WTC11 (cell line): ENCODE results near the gene DNAAF2. TPM values are rescaled to one million over a fixed set of nuclear protein-coding genes. Genes with fewer than 3 reads are reported as not detected.

ENCODE experiments used
- ATAC-seq: fragments of 200-7000 bp; cut with Tn5 transposase; 2 replicates; pipeline ENCODE4 v1.10.0; 2021; ENCODE audit warnings: mild to moderate bottlenecking, moderate library complexity
- CTCF ChIA-PET: fragments of 300-600 bp; sonication (Branson Sonifier 250); formaldehyde crosslinking; loops from one replicate; lab custom pipeline; 2021; ENCODE audit warnings: antibody characterized with exemption; lab: Charles Lee
- POLR2A ChIA-PET: fragments of 350-600 bp; sonication (Branson Sonifier 250); formaldehyde crosslinking; loops from one replicate; lab custom pipeline; 2021; ENCODE audit warnings: antibody characterized with exemption; lab: Charles Lee
- DNase-seq: peaks from one replicate; pipeline ENCODE4 v3.0.0; 2021; ENCODE audit warnings: low spot score
- H3K27ac Mint-ChIP-seq: 2 replicates; pipeline ENCODE4 v1.8.0; 2021; ENCODE audit warnings: mixed read lengths
- H3K27me3 Mint-ChIP-seq: 2 replicates; pipeline ENCODE4 v1.8.0; 2021; ENCODE audit warnings: low read depth, mild to moderate bottlenecking, moderate library complexity, mixed read lengths
- H3K36me3 Mint-ChIP-seq: 2 replicates; pipeline ENCODE4 v1.8.0; 2021; ENCODE audit warnings: mixed read lengths
- H3K4me1 Mint-ChIP-seq: 2 replicates; pipeline ENCODE4 v1.8.0; 2022; ENCODE audit warnings: mixed read lengths
- H3K4me3 Mint-ChIP-seq: 2 replicates; pipeline ENCODE4 v1.8.0; 2021; ENCODE audit warnings: mild to moderate bottlenecking, moderate library complexity, mixed read lengths
- H3K9me3 Mint-ChIP-seq: 2 replicates; pipeline ENCODE4 v1.8.0; 2021; ENCODE audit warnings: mixed read lengths
- EMX1 ChIP-seq: fragments of 250-450 bp; sonication (Bioruptor Pico); IDR thresholded peaks from 2 replicates; pipeline ENCODE4 v1.8.0; 2021; ENCODE audit warnings: mild to moderate bottlenecking
- FOXP1 ChIP-seq: sonication (generic); formaldehyde crosslinking; IDR thresholded peaks from 2 replicates; pipeline ENCODE4 v1.8.0; 2022; ENCODE audit warnings: missing genetic modification reagents, mild to moderate bottlenecking, moderate library complexity, borderline replicate concordance
- FOXP4 ChIP-seq: sonication (generic); formaldehyde crosslinking; IDR thresholded peaks from 2 replicates; pipeline ENCODE4 v1.8.0; 2022; ENCODE audit warnings: mild to moderate bottlenecking, missing genetic modification reagents
- GABPB1 ChIP-seq: sonication (generic); formaldehyde crosslinking; IDR thresholded peaks from 2 replicates; pipeline ENCODE4 v1.8.1; 2023; ENCODE audit warnings: mild to moderate bottlenecking, missing genetic modification reagents
- OVOL2 ChIP-seq: fragments of 250-450 bp; sonication (Bioruptor Pico); IDR thresholded peaks from 2 replicates; pipeline ENCODE4 v1.9.0; 2021; ENCODE audit warnings: mild to moderate bottlenecking, borderline replicate concordance
- PREB ChIP-seq: sonication (generic); formaldehyde crosslinking; IDR thresholded peaks from 2 replicates; pipeline ENCODE4 v1.8.1; 2022; ENCODE audit warnings: mild to moderate bottlenecking, missing genetic modification reagents, moderate library complexity, borderline replicate concordance
- SP1 ChIP-seq: sonication (generic); formaldehyde crosslinking; conservative IDR thresholded peaks from 2 replicates; pipeline ENCODE4 v1.8.1; 2022; ENCODE audit warnings: missing genetic modification reagents
- STAT6 ChIP-seq: sonication (generic); formaldehyde crosslinking; conservative IDR thresholded peaks from 2 replicates; pipeline ENCODE4 v1.8.1; 2023; ENCODE audit warnings: mild to moderate bottlenecking, low read depth, missing genetic modification reagents, moderate library complexity
- TEAD1 ChIP-seq: sonication (generic); formaldehyde crosslinking; IDR thresholded peaks from 2 replicates; pipeline ENCODE4 v1.8.0; 2022; ENCODE audit warnings: mild to moderate bottlenecking, missing genetic modification reagents
- ZNF121 ChIP-seq: sonication (generic); formaldehyde crosslinking; IDR thresholded peaks from 2 replicates; pipeline ENCODE4 v1.8.0; 2023; ENCODE audit warnings: missing genetic modification reagents
- ZNF396 ChIP-seq: fragments of 250-450 bp; sonication (Bioruptor Pico); IDR thresholded peaks from 2 replicates; pipeline ENCODE4 v1.8.0; 2021; ENCODE audit warnings: mild to moderate bottlenecking, moderate library complexity, borderline replicate concordance
- ZNF512 ChIP-seq: sonication (generic); formaldehyde crosslinking; IDR thresholded peaks from 2 replicates; pipeline ENCODE4 v1.8.1; 2022; ENCODE audit warnings: missing genetic modification reagents, borderline replicate concordance
- total RNA-seq: library from RNA; stranded (reverse); gene quantifications from 3 replicates; pipeline ENCODE4 v1.2.3, GENCODE V29; 2021
- TF ChIP-seq, protein P1 (sequence below): fragments of 250-450 bp; sonication (Bioruptor Pico); conservative IDR thresholded peaks from 2 replicates; pipeline ENCODE4 v1.9.0; 2021; ENCODE audit warnings: mild to moderate bottlenecking
- TF ChIP-seq, protein P2 (sequence below): sonication (generic); formaldehyde crosslinking; IDR thresholded peaks from 2 replicates; pipeline ENCODE4 v1.8.0; 2022; ENCODE audit warnings: mild to moderate bottlenecking, missing genetic modification reagents
- TF ChIP-seq, protein P3 (sequence below): sonication (generic); formaldehyde crosslinking; IDR thresholded peaks from 2 replicates; pipeline ENCODE4 v1.8.1; 2023; ENCODE audit warnings: mild to moderate bottlenecking, missing genetic modification reagents, moderate library complexity
- TF ChIP-seq, protein P4 (sequence below): sonication (generic); formaldehyde crosslinking; IDR thresholded peaks from 2 replicates; pipeline ENCODE4 v1.8.0; 2022; ENCODE audit warnings: mild to moderate bottlenecking, missing genetic modification reagents
- TF ChIP-seq, protein P5 (sequence below): fragments of 250-450 bp; sonication (Bioruptor Pico); IDR thresholded peaks from 2 replicates; pipeline ENCODE4 v2.1.2; 2022; ENCODE audit warnings: mild to moderate bottlenecking, moderate library complexity

DNAAF2 gene
- total RNA-seq, 1 experiment from 2014 or later, result 19.9 TPM

DNA sequence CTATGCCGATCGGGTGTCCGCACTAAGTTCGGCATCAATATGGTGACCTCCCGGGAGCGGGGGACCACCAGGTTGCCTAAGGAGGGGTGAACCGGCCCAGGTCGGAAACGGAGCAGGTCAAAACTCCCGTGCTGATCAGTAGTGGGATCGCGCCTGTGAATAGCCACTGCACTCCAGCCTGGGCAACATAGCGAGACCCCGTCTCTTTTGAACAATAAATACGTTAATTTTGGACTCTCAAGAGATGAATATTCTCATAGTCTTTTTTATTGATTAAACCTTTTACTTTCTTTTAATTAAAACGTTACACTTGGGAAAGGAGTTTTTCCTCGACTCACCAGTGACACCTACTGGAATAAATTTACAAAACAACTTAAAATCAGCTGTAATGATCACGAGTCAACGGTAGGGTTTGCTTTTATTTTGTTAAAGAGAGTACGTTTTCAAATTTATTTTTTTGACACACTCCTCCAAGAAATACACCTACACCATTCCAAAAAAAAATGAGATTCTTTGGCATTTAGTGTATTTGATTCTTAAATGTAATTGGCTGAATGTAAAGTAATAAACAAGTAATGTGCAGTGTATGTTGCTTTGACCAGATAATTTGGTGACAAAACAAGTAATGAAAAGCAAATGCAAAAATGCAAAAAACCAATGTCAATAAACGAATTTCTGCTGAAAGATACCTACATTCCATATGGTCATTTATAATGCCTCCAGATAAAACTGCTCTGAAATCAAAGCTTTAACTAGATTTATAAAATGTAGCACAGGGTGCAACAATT, 48.2 kb downstream of the DNAAF2 start (continued):
- TF ChIP-seq ZNF396, result peak; percentile 85; the same call in 1 of the 2 replicates

- ChIA-PET CTCF (interaction anchor here (0.5 to 2.4 kb wide), 7 partner anchors 11 to 267 kb away, joined by 3 to 43 read pairs (median 7); partner anchors contain the start of genes LRR1, MGAT2, NEMF and RPL36AL), POLR2A (interaction anchor here (0.6 to 3.9 kb wide), 10 partner anchors 9 to 277 kb away, joined by 3 to 33 read pairs (median 3); partner anchors contain the start of genes LRR1, MGAT2 and RPL36AL)
- ATAC-seq (peak; percentile 81), DNase-seq (peak; percentile 98)
- H3K36me3 Mint-ChIP-seq, result peaks cover 46% of the 10 kb centered on the region
- H3K27ac Mint-ChIP-seq, result peak within 1 kb of the TSS; percentile 97
- peaks cover 4% of the 10 kb centered on the region; the same call in 1 of the 2 replicates for H3K27me3 Mint-ChIP-seq
- no peaks in the 10 kb centered on the region for H3K9me3 Mint-ChIP-seq
- H3K4me1 Mint-ChIP-seq, result peaks cover 34% of the 10 kb centered on the region
- peak within 1 kb of the TSS; percentile 95 for H3K4me3 Mint-ChIP-seq
- peak; percentile 88 for TF ChIP-seq SP1
- TF ChIP-seq, protein P1, sequence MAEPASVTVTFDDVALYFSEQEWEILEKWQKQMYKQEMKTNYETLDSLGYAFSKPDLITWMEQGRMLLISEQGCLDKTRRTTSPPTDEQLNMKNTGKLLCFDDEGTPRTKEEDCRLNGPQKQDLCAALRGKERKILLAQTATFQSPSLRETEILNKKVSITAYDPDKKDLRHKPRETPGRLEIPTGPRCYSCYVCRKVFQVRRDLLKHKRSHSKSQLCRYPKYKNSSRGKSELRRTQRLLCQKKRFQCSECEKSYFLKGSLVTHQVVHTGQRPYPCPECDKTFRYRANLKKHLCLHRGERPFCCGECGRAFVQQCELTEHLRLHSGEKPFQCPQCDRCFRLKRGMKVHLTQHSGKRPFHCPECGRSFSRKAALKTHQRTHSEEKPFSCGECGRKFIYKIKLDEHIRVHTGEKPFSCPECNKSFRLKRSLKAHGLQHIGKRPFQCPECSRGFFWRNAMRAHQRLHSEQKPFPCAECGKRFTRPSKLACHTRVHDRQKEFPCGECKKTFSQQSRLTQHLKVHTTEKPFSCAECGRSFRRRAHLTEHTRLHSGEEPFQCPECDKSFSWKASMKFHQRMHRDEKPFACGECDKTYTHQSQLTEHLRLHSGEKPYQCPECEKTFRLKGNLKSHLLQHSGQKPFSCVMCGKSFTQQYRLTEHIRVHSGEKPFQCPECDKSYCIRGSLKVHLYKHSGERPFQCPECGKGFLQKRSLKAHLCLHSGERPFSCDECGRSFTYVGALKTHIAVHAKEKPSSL (CRISPR knock-in tag), result no peak
- TF ChIP-seq FOXP4 (CRISPR knock-in tag), result 0 out of 2 replicates have a peak, but pooled peaks have one; percentile 11
- peak; percentile 89 for TF ChIP-seq EMX1 (CRISPR knock-in tag)
- no peak for TF ChIP-seq PREB (CRISPR knock-in tag)
- TF ChIP-seq GABPB1, result peak; percentile 28; the same call in 1 of the 2 replicates
- TF ChIP-seq, protein P2, sequence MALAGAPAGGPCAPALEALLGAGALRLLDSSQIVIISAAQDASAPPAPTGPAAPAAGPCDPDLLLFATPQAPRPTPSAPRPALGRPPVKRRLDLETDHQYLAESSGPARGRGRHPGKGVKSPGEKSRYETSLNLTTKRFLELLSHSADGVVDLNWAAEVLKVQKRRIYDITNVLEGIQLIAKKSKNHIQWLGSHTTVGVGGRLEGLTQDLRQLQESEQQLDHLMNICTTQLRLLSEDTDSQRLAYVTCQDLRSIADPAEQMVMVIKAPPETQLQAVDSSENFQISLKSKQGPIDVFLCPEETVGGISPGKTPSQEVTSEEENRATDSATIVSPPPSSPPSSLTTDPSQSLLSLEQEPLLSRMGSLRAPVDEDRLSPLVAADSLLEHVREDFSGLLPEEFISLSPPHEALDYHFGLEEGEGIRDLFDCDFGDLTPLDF (CRISPR knock-in tag), result no peak
- TF ChIP-seq ZNF512, result no peak
- TF ChIP-seq, protein P3, sequence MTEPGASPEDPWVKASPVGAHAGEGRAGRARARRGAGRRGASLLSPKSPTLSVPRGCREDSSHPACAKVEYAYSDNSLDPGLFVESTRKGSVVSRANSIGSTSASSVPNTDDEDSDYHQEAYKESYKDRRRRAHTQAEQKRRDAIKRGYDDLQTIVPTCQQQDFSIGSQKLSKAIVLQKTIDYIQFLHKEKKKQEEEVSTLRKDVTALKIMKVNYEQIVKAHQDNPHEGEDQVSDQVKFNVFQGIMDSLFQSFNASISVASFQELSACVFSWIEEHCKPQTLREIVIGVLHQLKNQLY (CRISPR knock-in tag), result no peak
- TF ChIP-seq, protein P4, sequence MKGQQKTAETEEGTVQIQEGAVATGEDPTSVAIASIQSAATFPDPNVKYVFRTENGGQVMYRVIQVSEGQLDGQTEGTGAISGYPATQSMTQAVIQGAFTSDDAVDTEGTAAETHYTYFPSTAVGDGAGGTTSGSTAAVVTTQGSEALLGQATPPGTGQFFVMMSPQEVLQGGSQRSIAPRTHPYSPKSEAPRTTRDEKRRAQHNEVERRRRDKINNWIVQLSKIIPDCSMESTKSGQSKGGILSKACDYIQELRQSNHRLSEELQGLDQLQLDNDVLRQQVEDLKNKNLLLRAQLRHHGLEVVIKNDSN (CRISPR knock-in tag), result 0 out of 2 replicates have a peak, but pooled peaks have one; percentile 25
- no peak for TF ChIP-seq STAT6 (CRISPR knock-in tag)
- TF ChIP-seq, protein P5, sequence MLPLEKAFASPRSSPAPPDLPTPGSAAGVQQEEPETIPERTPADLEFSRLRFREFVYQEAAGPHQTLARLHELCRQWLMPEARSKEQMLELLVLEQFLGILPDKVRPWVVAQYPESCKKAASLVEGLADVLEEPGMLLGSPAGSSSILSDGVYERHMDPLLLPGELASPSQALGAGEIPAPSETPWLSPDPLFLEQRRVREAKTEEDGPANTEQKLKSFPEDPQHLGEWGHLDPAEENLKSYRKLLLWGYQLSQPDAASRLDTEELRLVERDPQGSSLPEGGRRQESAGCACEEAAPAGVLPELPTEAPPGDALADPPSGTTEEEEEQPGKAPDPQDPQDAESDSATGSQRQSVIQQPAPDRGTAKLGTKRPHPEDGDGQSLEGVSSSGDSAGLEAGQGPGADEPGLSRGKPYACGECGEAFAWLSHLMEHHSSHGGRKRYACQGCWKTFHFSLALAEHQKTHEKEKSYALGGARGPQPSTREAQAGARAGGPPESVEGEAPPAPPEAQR (CRISPR knock-in tag), result no peak
- no peak for TF ChIP-seq ZNF121 (CRISPR knock-in tag)
- TF ChIP-seq OVOL2 (CRISPR knock-in tag), result no peak
- peak; percentile 79; the same call in 1 of the 2 replicates for TF ChIP-seq TEAD1
- peak; percentile 45; the same call in 1 of the 2 replicates for TF ChIP-seq FOXP1 (CRISPR knock-in tag)
These were observed 49.0 kb downstream of the DNAAF2 start, which contains the start of gene RPS29 for GRCh38 chr14:49585803-49586672. RPS29 (minus strand) TSS chr14:49586380; CDS start chr14:49586346, 34 bp downstream.
